Mammary epithelial cell (primary cell): Measurements from ENCODE around the gene HOXC6.

Experiments
- CTCF ChIP-seq, 2 donors: IDR thresholded peaks in 1 of 2; conservative IDR thresholded peaks in 1 of 2; 2 replicates each; pipeline ENCODE4 v1.5.1; 2011 to 2012; ENCODE audit warnings: inconsistent platforms in 2 of 2, low read length in 2 of 2, mild to moderate bottlenecking in 2 of 2, control low read depth in 1 of 2, low read depth in 1 of 2; ENCODE audit not compliant: insufficient read depth in 1 of 2; ENCODE audit errors: extremely low read depth in 1 of 2
- EZH2 ChIP-seq: IDR thresholded peaks from 2 replicates; pipeline ENCODE4 v1.6.1; 2012; ENCODE audit warnings: low read length, inconsistent platforms, borderline replicate concordance

GRCh38 chr12:54059668-54060067, 31.4 kb downstream of the HOXC6 start:
- TF ChIP-seq EZH2 = no peak
- TF ChIP-seq CTCF (conservative IDR thresholded peaks at IDR 0.05 in 1 of 2, IDR thresholded peaks at IDR 0.05 in 1 of 2; ENCODE audit: extremely low read depth in 1 of 2, insufficient read depth in 1 of 2, low read depth in 1 of 2, low read length in 2 of 2) = no peak
